Left ventricle myocardium inferior (tissue), 1 donor: Measurements from ENCODE around the gene RXRB. TPM values are rescaled to one million over a fixed set of nuclear protein-coding genes. Genes with fewer than 3 reads are reported as not detected.
"Not testable (repeated sequence)": the region's sequence is repeated elsewhere in the genome, so short reads cannot be mapped to it uniquely, and the experiment has no call there.

Experiments used
- DNase-seq: peaks from one replicate; pipeline ENCODE4 v3.0.0-alpha.2; 2020
- H3K27ac ChIP-seq: fragments of 200-600 bp; replicated peaks from 2 replicates; pipeline ENCODE4 v1.8.0; 2021
- H3K27me3 ChIP-seq: fragments of 200-600 bp; 2 replicates; pipeline ENCODE4 v1.8.0; 2021; ENCODE audit warnings: low read depth
- H3K36me3 ChIP-seq: fragments of 200-600 bp; 2 replicates; pipeline ENCODE4 v1.8.0; 2021
- H3K4me1 ChIP-seq: fragments of 200-600 bp; 2 replicates; pipeline ENCODE4 v1.8.0; 2021
- H3K4me3 ChIP-seq: fragments of 200-600 bp; 2 replicates; pipeline ENCODE4 v1.8.0; 2021; ENCODE audit warnings: mild to moderate bottlenecking, moderate library complexity
- H3K9me3 ChIP-seq: fragments of 200-600 bp; replicated peaks from 2 replicates; pipeline ENCODE4 v1.8.0; 2021
- intact Hi-C: fragments of 100-400 bp; cut with micrococcal nuclease; formaldehyde crosslinking; loops from one replicate; pipeline ENCODE4 v1.11.0; 2022
- total RNA-seq: library from RNA; stranded (reverse); fragmentation: NEBNext Ultra II Directional; extraction: Animal tissue kit (Norgen Biotek cat#: 25700); gene quantifications from one replicate; pipeline ENCODE4 v1.2.1, GENCODE V29; 2021
- TF ChIP-seq, protein P1 (sequence below): fragments of 200-600 bp; IDR thresholded peaks from 2 replicates; pipeline ENCODE4 v1.8.0; 2021; ENCODE audit warnings: antibody characterized with exemption, mild to moderate bottlenecking, borderline replicate concordance
- donor health status: DM: no; HTN: yes; CAD: no; lungs with severe emphysema.

Gene RXRB
- total RNA-seq, 1 donor from 2014 or later: 40.3 TPM

DNA sequence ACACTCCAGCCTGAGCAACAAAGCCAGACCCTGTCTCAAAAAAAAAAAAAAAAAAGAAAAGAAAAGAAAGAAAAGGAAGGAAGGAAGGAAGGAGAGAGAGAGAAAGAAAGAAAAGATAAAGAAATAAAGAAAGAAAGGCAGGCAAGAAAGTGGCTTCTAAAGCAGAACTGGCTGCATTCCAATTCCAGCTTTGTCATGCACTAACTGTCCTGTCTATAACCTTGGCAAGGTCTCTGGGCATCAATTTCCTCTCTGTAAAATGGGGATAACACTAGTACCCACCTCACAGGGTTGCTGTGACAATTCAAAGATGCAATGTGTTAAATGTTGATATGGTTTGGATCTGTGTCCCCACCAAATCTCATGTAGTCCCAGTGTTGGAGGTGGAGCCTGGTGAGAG, 35.9 kb upstream of the RXRB start:
- Histone ChIP-seq H3K27me3 (peaks cover 74% of the 10 kb centered on the region), H3K27ac (no peak overlapping the region), H3K4me1 (no peaks in the 10 kb centered on the region), H3K4me3 (no peak overlapping the region), H3K36me3 (no peaks in the 10 kb centered on the region), H3K9me3 (no peaks in the 10 kb centered on the region)
- intact Hi-C loops: no loop called here
- TF ChIP-seq, protein P1, sequence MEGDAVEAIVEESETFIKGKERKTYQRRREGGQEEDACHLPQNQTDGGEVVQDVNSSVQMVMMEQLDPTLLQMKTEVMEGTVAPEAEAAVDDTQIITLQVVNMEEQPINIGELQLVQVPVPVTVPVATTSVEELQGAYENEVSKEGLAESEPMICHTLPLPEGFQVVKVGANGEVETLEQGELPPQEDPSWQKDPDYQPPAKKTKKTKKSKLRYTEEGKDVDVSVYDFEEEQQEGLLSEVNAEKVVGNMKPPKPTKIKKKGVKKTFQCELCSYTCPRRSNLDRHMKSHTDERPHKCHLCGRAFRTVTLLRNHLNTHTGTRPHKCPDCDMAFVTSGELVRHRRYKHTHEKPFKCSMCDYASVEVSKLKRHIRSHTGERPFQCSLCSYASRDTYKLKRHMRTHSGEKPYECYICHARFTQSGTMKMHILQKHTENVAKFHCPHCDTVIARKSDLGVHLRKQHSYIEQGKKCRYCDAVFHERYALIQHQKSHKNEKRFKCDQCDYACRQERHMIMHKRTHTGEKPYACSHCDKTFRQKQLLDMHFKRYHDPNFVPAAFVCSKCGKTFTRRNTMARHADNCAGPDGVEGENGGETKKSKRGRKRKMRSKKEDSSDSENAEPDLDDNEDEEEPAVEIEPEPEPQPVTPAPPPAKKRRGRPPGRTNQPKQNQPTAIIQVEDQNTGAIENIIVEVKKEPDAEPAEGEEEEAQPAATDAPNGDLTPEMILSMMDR: no peak
- no peak for DNase-seq

DNA sequence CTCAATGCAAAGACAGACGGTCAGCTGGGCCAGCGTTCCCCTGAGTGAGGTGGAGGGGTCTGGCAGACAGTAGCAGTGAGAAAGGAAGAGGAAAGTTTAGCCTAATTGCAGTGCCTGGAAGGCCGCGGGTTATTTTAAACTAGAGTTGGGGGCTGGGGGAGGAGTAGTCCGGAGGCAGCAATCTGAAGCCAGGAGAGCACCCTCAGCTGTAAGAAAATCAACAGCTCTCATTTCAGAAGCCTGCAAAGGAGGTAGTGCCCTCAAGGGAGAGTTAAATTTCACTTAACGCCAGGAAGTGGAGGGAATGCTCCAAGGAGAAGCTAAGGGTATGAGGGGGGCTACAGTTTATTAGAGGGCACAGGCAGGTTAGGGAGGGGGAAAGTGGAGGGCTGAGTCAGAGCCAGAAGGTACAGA, 34.8 kb upstream of the RXRB start:
- Histone ChIP-seq H3K27me3 (peaks cover 66% of the 10 kb centered on the region), H3K27ac (no peak overlapping the region), H3K4me1 (no peaks in the 10 kb centered on the region), H3K4me3 (no peak overlapping the region), H3K9me3 (no peaks in the 10 kb centered on the region), H3K36me3 (no peaks in the 10 kb centered on the region)
- DNase-seq: no peak
- intact Hi-C loops: no loop called here
- TF ChIP-seq, protein P1: no peak

DNA sequence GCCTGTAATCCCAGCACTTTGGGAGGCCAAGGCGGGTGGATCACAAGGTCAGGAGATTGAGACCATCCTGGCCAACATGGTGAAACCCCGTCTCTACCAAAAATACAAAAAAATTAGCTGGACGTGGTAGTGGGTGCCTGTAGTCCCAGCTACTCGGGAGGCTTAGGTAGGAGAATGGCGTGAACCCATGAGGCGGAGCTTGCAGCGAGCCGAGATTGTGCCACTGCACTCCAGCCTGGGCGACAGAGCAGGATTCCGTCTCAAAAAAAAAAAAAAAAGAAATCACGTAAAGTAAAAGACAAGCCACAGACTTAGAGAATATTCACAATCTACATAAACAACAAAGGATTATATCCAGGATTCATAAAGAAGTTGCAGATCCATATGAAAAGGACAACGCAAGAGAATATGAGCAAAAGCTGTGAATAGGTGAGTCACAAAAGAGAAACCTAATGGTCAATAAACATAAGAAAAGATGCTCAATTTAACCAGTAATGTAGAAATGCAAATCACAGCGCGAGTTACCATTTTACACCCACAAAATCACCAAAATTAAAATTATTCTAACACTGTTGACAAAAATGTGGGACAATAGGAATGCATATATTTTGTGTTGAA, 26.1 kb upstream of the RXRB start:
- DNase-seq, H3K36me3 ChIP-seq, intact Hi-C loops, H3K4me3 ChIP-seq, H3K9me3 ChIP-seq, H3K4me1 ChIP-seq, H3K27ac ChIP-seq: not testable (repeated sequence)
- H3K27me3 ChIP-seq: peaks cover 69% of the 10 kb centered on the region

DNA sequence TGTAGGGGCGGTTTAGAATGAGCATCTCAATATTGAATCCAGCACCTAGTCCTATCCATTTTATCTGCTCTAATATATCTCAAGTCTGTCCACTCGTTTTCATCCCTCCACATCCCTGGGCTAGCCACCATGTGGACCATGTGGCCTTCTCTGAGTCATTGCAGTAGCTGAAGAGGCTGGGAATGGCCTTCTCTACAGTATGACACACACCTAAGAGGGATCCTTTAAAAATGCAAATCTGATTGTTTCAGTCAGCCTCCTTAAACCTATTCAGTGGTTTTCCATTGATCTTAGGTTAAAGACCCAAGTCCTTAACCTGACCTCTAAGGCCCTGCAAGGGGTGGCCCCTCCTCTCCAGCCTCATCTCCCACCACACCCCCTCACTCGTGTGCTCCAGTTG, 17.2 kb upstream of the RXRB start:
- Histone ChIP-seq H3K36me3 (no peaks in the 10 kb centered on the region), H3K4me1 (peaks cover 16% of the 10 kb centered on the region), H3K27ac (no peak overlapping the region), H3K9me3 (no peaks in the 10 kb centered on the region), H3K4me3 (no peak overlapping the region), H3K27me3 (peaks cover 31% of the 10 kb centered on the region)
- DNase-seq: no peak
- TF ChIP-seq, protein P1: no peak
- intact Hi-C loops: no loop called here

DNA sequence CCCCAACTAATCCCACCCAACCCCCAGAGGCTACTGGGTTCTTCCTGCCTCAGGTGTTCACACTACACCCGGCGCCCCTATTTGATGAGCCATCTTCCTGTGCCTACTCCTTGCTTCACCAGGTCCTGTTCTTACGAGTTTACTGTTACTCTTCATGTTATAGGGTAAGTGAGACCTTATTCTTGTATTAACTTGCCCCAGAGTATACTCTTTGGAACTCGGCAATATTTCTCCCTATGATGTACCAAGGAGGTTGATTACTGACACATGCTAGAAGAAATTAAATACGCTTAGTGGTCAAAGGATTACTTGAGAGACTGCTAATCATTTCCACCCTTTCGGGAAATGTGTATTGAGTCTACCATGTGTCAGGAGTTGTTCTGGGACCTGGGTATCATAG, 16.8 kb upstream of the RXRB start:
- no peak for DNase-seq
- H3K36me3 ChIP-seq: no peaks in the 10 kb centered on the region
- no peaks in the 10 kb centered on the region for H3K9me3 ChIP-seq
- H3K27ac ChIP-seq: no peak overlapping the region
- TF ChIP-seq, protein P1: no peak
- intact Hi-C loops: no loop called here
- H3K27me3 ChIP-seq: peaks cover 27% of the 10 kb centered on the region
- H3K4me1 ChIP-seq: peaks cover 21% of the 10 kb centered on the region
- no peak overlapping the region for H3K4me3 ChIP-seq

DNA sequence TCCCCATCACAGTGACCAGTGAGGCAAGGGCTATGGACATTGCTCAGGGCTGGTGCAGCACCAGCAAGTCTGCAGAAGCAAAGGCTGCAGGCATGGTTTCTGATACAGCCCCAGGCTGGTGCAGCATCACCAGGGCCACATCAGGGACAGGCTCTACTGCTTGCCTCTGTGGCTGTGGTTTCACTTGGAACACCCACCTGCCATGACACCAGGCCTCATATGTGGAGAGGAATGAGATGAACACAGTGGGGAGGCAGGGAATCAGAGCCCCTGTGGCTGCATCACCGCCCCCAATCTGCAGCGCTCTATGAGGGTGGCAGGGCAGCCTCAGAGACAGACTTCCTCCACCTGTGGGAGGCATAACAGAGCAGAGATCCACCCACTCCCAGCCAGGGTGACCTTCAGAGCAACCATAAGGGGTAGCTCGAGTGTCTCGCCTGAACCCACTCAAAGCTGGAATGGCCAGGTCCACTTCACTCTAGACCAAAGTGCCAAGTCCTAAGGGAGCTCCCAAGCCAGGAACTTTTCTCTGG, 15.7 kb upstream of the RXRB start:
- DNase-seq: no peak
- Histone ChIP-seq H3K9me3 (no peaks in the 10 kb centered on the region), H3K4me3 (no peak overlapping the region), H3K4me1 (peaks cover 21% of the 10 kb centered on the region), H3K27ac (no peak overlapping the region), H3K36me3 (peaks cover 9% of the 10 kb centered on the region), H3K27me3 (peaks cover 18% of the 10 kb centered on the region)
- intact Hi-C loops: no loop called here
- TF ChIP-seq, protein P1: no peak
